Liver (tissue), 3 donors: ENCODE data around the gene NDUFS6.

Experiments used
- CTCF ChIP-seq: fragments of 150-350 bp; IDR thresholded peaks from 2 replicates; pipeline ENCODE4 v1.5.1; 2017; ENCODE audit warnings: improper control_type of control experiment, low read depth, low read length; ENCODE audit not compliant: missing input control
- RAD21 ChIP-seq, 2 donors: IDR thresholded peaks; 2 replicates each; pipeline ENCODE4 v1.6.1; 2016; ENCODE audit warnings: antibody characterized with exemption in 2 of 2, mild to moderate bottlenecking in 2 of 2
- TF ChIP-seq, protein P1 (sequence below): IDR thresholded peaks from 2 replicates; pipeline ENCODE4 v1.6.1; 2016; ENCODE audit warnings: antibody characterized with exemption
- donor health status: healthy.
- donor health status: healthy.

GRCh38 chr5:1800472-1801221, 560 bp upstream of the NDUFS6 start:
- TF ChIP-seq CTCF (no peak), RAD21 (IDR thresholded peaks at IDR 0.05) (no peak)
- TF ChIP-seq, protein P1, sequence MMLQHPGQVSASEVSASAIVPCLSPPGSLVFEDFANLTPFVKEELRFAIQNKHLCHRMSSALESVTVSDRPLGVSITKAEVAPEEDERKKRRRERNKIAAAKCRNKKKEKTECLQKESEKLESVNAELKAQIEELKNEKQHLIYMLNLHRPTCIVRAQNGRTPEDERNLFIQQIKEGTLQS: no peak
